ENCODE measurements around the gene SNX20. TPM values are rescaled to one million over a fixed set of nuclear protein-coding genes. Genes with fewer than 3 reads are reported as not detected.

SNX20 gene
- total RNA-seq, 4 donors from 2014 or later, result 0.76 to 7.7 (median 4.4) TPM

- DNase-seq, result no peak
- intact Hi-C loops (cut with DNase I; ENCODE audit: low total_unique reads), result no loop called here
These were observed 9.4 kb downstream of the SNX20 start for GRCh38 chr16:50671644-50672260.

GRCh38 chr16:50670476-50670875 is 10.6 kb downstream of the SNX20 start:
- H3K4me3 ChIP-seq, result no peak overlapping the region
- TF ChIP-seq CTCF (IDR thresholded peaks at IDR 0.05), result no peak
- no peak for TF ChIP-seq POLR2A (IDR thresholded peaks at IDR 0.05)
- H3K27me3 ChIP-seq, result no peaks in the 10 kb centered on the region
- no peaks in the 10 kb centered on the region for H3K4me1 ChIP-seq
- DNase-seq, result no peak
- H3K27ac ChIP-seq, result no peak overlapping the region
- H3K9me3 ChIP-seq, result peaks cover 0 to 11% of the 10 kb centered on the region in 2 donors
- no peaks in the 10 kb centered on the region for H3K36me3 ChIP-seq
- intact Hi-C loops (cut with DNase I; ENCODE audit: low total_unique reads), result no loop called here

More at GRCh38 chr16:50671644-50672260, 9.4 kb downstream of the SNX20 start:
- no peaks in the 10 kb centered on the region for H3K36me3 ChIP-seq
- H3K4me1 ChIP-seq, result no peaks in the 10 kb centered on the region
- H3K27ac ChIP-seq, result no peak overlapping the region
- no peak overlapping the region for H3K4me3 ChIP-seq
- TF ChIP-seq CTCF (IDR thresholded peaks at IDR 0.05) (no peak), POLR2A (IDR thresholded peaks at IDR 0.05) (no peak)
- H3K9me3 ChIP-seq, result peaks cover 0 to 11% of the 10 kb centered on the region in 2 donors
- no peaks in the 10 kb centered on the region for H3K27me3 ChIP-seq

- Histone ChIP-seq H3K9me3 (peaks cover 0 to 11% of the 10 kb centered on the region in 2 donors), H3K36me3 (no peaks in the 10 kb centered on the region), H3K4me3 (no peak overlapping the region), H3K27ac (no peak overlapping the region), H3K27me3 (no peaks in the 10 kb centered on the region), H3K4me1 (no peaks in the 10 kb centered on the region)
- no peak for TF ChIP-seq POLR2A (IDR thresholded peaks at IDR 0.05)
- TF ChIP-seq CTCF (IDR thresholded peaks at IDR 0.05), result no peak
- DNase-seq, result no peak
- intact Hi-C loops (cut with DNase I; ENCODE audit: low total_unique reads), result no loop called here
These were observed 11.4 kb downstream of the SNX20 start for GRCh38 chr16:50669741-50670140.

GRCh38 chr16:50668368-50669008 is 12.6 kb downstream of the SNX20 start:
- Histone ChIP-seq H3K4me1 (no peaks in the 10 kb centered on the region), H3K27ac (no peak overlapping the region), H3K9me3 (peaks cover 0 to 11% of the 10 kb centered on the region in 2 donors), H3K27me3 (no peaks in the 10 kb centered on the region), H3K4me3 (no peak overlapping the region), H3K36me3 (no peaks in the 10 kb centered on the region)
- intact Hi-C loops (cut with DNase I; ENCODE audit: low total_unique reads), result no loop called here
- TF ChIP-seq POLR2A (IDR thresholded peaks at IDR 0.05), result no peak
- TF ChIP-seq CTCF (IDR thresholded peaks at IDR 0.05), result no peak
- no peak for DNase-seq
